NCI-H1092 (cell line): Measurements from ENCODE around the gene VPS37D.
"Not testable (repeated sequence)": the region's sequence is repeated elsewhere in the genome, so short reads cannot be mapped to it uniquely, and the experiment has no call there.

ENCODE experiments used
- DNase-seq: peaks from one replicate; lab custom pipeline; 2025; lab: John Stamatoyannopoulos, UW

Gene VPS37D

DNA sequence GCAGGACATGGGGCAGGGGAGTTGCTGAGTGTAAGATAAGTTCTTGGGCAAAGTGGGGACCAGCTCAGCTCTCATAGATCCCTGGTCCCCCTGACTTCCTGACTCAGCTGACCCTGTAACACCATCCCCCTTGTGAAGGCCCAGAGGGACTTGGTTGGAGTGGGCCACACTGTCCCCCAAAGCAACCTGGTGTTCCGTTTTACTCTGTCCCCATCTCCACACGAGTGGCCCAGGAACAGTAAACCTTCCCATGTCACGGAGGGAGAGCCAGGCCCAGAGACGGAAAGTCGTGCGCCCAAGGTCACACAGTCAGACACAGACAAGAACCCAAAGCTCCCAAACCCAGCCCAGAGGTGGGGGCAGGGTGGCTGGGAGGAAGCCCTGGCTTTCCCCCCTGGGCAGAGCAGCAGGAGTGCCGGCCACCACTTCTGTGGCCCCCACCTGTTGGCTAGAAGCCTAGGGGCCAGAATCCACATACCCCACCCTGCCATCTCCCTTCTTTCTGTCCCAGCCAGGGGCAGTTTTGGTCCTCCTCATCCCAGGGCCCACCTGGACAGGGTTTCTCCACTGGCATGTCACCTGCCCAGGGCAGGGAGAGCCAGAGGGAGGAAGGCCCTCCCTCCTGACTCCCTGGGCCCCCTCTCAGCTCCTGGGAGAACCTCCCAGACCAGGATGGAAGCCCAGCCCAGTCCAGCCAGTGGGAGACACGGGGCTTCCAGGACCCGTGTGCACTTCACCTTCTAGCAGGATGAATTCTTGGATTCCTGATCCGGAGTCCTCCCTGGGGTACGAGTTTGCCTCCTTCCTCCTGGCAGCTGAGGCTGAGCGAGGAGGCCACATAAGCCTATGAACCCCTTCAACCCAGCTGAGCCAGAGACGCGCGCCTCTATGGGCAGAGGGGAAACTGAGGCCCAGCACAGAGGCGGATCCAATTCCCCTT is 20.6 kb upstream of the VPS37D start:
- no peak for DNase-seq

DNA sequence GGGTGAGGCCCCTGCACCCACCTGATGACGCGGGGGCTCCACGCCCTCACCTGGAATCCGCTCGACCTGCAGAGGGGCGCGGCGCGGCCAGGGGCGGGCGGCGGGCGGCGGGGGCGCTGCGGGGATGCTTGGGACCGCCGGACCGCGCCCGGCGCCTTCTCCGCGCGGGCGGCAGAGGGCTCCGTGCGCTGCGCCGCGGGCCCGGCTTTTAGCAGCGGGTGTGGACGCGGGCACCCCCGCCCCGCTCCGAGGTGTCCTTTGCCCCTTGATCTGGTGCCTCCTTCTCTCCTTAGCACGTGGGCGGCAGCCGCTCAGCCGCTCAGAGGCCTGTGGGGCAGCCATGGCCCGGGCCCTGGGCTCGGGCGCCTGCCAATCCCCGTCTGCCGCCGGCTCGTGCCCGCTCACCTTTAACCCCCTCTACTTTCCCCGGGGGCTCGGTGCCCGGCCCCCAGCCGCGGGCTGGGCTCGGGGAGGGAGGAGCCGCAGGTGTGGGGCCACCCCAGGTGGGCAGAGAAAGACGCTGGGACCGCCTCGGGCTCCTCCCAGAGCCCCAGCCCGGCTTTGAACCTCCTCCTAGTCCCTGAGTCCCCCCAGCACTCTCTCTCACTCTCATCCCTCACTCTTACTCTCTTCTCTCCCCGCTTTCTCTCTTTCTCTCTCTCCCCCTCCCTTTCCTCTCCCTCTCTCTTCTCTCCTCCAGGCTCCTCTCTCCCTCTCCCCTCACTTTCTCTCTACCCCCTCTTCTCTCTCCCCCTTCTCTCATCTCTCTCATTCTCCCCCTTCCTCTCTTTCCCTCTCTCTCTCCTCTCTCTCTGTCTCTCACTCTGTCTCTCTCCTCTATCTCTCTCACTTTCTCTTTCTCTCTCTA is 19.7 kb upstream of the VPS37D start:
- DNase-seq: no peak

DNA sequence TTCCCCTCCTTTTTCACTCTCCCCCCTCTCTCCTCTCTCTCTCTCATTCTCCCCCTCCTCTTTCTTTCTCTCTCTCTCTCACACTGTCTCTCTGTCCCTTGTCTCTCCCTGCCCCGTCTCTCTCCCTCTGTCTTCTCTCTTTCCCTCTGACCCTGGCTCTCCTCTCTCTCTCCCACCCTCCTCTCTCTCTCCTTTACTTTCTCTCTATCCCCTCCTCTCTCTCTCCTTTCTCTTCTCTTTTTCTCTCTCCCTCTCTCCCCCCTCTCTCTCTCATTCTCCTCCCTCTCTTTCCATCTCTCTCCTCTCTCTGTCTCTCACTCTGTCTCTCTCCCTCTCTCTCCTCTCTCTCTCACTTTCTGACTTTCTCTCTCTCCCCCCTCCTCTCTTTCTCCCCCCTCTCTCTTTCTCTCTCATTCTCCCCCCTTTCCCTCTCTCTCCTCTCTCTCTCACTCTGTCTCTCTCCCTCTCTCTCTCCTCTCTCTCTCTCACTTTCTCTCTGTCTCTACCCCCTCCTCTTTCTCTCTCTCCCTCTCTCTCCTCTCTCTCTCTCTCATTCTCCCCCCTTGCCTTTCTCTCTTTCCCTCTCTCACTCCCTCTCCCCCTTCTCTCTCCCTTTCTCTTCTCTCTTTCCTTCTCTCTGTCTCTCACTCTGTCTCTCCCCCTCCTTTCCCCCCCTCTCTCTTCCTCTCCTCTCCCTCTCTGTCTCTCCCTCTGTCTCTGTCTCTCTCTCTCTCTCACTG is 18.9 kb upstream of the VPS37D start:
- no peak for DNase-seq

DNA sequence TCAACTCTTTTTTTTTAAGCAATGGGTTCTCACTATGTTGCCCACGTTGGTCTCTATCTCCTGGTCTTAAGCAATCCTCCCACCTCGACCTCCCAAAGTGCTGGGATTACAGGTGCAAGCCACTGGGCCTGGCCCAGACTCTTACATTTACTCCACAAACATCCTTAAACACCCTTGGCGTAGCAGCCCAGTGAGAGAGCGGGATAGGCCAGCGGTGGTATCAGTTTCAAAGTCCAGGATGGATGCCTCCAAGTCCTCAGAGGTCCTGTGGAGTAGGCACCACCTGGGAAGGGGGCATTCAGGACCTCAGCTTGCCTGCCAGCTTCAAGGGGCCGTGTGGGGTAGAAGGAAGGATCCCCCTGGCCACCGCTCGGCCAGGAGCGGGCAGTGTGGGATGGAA is 18.1 kb upstream of the VPS37D start:
- DNase-seq: no peak

DNA sequence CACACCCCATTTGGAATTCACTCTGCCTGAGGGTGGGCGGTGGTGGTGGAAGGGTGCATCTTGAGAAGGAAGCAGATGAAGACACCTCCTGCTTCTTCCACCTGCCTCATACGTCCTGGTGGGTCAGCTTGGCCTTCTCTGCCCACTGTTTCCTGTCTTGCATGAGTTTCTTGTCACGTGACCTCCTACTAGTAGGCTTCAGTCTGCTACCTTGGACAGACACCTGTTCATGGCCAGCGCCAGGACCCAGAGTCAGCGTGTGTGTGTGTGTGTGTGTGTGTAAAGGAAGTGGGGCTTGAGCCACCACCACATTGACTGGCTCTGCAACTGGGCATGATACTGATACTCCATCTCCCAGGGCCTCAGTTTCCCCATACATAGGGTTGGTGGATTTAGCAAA is 17.1 kb upstream of the VPS37D start:
- DNase-seq: no peak

DNA sequence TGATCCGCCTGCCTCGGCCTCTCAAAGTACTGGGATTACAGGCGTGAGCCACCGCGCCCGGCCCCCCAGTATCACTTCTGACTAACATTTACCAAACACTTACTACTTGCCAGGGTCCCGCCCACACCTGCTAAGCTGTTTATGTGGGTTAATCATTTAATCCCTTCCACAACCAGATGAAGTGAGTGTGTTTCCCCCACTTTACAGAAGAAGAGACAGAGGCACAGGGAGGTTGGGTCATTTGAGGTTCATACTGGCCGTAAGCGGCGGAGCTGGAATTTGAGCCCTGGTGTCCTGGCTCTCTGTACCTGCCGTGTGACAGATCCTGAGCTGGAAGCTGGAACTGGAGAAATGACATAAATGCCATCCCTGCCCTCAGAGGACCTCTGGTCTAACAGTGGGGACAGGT is 15.1 kb upstream of the VPS37D start:
- DNase-seq: no peak

- not testable (repeated sequence) for DNase-seq
Measured at GRCh38 chr7:73655309-73655708, 12.3 kb upstream of the VPS37D start.

- no peak for DNase-seq
Measured at GRCh38 chr7:73659983-73660382, 7.6 kb upstream of the VPS37D start.

DNA sequence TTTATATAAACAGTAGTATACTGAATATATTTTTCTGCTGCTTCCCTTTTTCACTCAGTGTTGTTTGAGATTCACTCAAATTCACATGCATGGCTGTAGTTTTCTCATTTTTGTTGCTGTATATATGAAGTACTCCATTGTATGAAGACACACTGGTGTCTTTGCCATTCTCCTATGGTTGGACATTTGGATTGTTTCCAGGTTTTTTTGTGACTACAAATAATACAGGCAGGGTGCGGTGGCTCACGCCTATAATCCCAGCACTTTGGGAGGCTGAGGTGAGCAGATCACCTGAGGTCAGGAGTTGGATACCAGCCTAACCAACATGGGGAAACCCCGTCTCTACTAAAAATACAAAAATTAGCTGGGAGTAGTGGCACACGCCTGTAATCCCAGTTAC is 7.0 kb upstream of the VPS37D start:
- DNase-seq: not testable (repeated sequence)

GRCh38 chr7:73663033-73663432 is 4.6 kb upstream of the VPS37D start:
- no peak for DNase-seq

DNA sequence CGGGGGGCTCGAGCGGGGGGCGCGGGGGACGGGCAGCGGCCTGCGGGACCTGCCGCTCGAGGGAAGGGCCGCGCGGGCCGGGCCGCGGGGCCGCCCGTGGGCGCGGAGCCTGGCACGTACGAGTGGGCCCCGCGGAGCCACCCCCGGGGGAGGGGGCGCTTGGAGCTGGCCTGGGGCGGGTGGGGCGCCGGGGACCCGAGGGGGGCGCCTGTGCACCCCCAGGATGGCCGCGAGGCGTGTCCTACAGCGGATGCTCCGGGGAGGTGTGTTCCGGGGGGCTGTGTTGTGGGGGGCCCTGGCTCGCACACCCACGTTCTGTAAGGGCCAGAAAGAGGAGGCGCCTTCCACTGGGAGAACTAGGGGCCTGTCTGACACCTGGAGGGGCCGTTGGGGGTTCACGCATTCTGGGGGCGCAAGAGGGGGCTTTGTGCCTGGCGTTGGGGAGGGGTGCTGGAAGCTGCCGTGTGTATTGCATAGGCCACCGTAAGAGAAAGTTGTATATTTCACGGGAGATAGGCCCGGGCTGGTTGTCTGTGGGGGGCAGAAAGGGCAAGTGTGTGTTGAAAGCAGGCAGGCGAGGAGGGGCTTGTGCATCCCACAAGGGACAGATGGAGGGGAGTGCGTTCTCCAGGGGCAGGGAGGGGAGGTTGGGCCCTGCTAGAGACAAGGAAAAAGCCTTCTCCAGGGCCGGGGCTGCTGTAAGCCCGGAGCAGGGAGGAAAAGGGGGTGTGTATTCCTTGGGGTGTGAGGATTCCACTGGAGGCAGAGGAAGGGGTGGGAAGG is 663 bp downstream of the VPS37D start:
- DNase-seq: no peak

- no peak for DNase-seq
Measured at GRCh38 chr7:73668886-73669230, 1.2 kb downstream of the VPS37D start.

DNA sequence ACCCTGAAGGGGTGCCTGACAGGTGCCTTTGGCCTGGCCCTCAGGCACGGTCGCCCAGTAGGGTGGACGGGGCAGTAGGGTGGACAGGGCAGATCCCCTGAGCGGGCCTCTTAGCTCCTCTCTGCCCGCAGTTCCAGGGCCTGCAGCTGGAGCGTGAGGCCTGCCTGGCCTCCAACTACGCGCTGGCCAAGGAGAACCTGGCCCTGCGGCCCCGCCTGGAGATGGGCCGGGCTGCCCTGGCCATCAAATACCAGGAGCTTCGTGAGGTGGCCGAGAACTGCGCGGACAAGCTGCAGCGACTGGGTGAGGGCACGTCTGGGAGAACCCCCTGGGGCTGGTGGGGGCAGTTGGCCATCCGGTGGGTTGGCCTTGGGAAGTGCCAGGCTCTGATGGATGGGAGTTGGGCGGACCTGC is 1.7 kb downstream of the VPS37D start:
- no peak for DNase-seq

DNA sequence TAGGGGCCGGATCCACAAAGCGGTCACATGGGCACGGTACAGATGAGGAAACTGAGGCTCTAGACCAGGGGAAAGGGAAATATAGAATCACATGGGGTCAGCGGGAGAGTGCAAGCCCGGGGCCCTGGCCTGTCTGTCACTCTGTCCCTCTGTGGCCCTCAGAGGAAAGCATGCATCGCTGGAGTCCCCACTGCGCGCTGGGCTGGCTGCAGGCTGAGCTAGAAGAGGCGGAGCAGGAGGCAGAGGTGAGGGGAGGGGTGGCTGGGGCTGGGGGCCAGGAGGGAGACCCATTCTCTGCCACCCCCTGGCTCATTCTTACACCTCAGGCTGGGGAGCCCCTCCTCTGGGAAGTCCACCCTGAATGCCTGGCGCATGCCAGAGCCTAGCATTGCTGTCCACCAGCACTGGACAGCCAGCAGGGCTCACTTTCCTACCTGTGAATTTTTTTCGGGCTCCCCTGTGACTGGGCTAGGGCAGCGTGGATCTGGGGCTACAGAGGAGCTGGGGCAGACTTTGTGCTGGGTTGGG is 2.3 kb downstream of the VPS37D start:
- DNase-seq: no peak

GRCh38 chr7:73671322-73671661 is 3.7 kb downstream of the VPS37D start:
- no peak for DNase-seq

DNA sequence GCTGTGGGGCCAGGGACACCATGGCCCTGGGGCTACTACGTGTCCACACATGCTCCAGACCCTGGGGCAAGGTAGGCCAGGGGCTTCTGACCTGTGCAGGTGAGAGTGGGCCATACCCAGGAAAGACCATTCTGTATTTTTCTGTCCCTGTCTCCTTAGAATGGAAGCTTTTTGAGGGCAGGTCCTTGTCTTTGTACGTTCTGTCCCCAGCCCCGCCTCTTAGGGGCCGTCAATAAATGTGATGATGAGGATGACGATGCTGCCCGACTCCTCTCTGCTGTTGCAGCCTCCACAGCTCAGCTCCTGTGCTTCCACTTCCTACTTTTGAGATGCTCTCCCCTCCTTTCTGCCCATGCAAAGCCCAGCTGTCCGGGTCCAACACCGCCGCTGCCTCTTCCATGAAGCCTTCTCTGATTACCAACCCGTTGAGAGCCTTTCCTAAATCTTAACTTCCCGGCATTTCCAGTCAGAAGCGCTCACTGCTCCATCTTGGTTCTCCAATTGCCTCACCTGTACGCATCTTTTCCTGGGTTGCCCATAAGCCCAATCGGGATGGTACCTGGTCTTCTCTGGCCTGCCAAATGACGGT is 4.3 kb downstream of the VPS37D start:
- DNase-seq: no peak

GRCh38 chr7:73674468-73675124 is 7.0 kb downstream of the VPS37D start:
- no peak for DNase-seq

- DNase-seq: not testable (repeated sequence)
Measured at GRCh38 chr7:73676062-73676461, 8.4 kb downstream of the VPS37D start.

- no peak for DNase-seq
Measured at GRCh38 chr7:73678862-73679261, 11.2 kb downstream of the VPS37D start.

GRCh38 chr7:73679709-73680108 is 12.1 kb downstream of the VPS37D start:
- DNase-seq: no peak
